Renal cortical epithelial cell (primary cell): ENCODE results near the gene DNM3. TPM values are rescaled to one million over a fixed set of nuclear protein-coding genes. Genes with fewer than 3 reads are reported as not detected.

ENCODE experiments used
- DNase-seq: peaks from one replicate; pipeline ENCODE4 v3.0.0-alpha.2; 2011; ENCODE audit warnings: low read depth
- total RNA-seq: library from RNA; depleted of rRNA; stranded (reverse); fragments of >200 nt; gene quantifications from 2 replicates; pipeline ENCODE4 v1.2.3, GENCODE V29; 2014

DNM3 gene
- total RNA-seq, 1 donor from 2014 or later = 10.7 TPM

DNA sequence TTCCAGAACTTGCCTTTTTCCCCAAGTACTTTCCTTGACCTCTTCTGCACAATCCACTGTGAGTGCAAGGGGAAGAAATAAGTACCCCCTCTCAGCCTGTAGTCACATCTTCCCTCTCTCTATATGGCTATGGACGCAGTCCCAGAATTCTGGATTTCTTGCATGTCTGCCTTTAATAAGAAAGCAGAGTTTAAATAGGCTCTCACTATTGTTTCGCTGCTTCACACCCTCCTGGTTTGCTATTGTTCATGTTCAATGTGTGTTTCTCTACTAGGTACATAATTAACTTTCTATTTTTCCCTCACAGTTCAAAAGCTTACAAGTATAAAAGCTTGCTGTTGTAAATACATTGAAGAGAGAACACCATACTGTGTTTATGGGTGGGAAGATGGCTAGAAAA, 397.7 kb downstream of the DNM3 start:
- peak; percentile 71 for DNase-seq

- no peak for DNase-seq
Measured at GRCh38 chr1:172239901-172240300, 398.6 kb downstream of the DNM3 start.

- DNase-seq = no peak
Measured at GRCh38 chr1:172241540-172241939, 400.2 kb downstream of the DNM3 start.

- DNase-seq = no peak
Measured at GRCh38 chr1:172244865-172245264, 403.6 kb downstream of the DNM3 start.

DNA sequence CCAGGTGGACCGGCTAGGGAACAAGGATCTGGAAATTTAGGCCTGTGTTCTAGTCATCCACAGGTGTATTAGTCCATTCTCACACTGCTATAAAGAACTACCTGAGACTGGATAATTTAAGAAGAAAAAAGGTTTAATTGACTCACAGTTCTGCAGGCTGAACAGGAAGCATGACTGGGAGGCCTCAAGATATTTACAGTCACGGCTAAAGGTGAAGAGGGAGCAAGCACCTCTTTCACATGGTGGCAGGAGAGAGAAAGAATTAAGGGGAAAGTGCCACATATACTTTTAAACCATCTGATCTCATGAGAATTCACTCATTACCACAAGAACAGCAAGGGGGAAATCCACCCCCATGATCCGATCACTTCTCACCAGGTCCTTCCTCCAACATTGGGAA, 404.5 kb downstream of the DNM3 start:
- DNase-seq = peak; percentile 64

DNA sequence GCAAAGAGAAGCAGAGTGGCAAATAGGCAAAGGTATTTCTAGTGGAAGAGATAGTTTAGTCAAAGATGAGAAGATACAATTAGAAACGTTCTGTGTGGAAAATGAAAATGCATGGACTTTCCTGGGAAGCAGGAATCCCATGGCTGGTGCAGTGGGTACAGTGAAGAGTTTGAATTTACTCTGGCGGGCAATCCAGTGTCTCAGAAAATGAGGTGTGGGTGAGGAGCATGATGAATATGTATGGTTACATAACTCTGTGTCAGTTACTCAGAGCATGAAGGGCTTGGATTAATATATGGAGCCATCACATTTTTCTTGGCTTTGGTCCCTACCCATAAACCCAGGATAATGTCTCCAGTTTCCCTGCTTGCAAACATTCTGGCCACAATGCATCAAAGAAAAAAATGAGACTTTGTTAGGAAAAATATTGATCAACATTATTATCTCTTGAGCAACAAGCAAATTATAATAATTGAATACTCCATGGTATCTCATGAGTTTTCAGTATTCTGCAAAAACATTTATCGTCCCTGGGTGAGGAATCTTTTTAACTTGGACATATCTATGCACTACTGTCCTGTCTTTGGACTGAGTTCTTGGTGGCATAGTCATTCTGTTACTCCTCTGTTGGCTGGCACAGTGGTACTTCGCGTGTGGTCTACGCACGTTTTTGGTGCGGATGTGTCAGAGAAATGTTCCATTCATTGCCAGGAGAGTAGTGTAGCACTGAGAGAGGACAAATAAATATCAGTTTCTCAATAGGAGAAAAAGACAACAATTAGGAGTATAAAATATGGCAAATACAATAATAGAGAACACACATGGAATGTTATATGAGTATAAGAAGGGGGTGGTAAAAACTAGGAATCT, 405.5 kb downstream of the DNM3 start:
- DNase-seq = no peak

DNA sequence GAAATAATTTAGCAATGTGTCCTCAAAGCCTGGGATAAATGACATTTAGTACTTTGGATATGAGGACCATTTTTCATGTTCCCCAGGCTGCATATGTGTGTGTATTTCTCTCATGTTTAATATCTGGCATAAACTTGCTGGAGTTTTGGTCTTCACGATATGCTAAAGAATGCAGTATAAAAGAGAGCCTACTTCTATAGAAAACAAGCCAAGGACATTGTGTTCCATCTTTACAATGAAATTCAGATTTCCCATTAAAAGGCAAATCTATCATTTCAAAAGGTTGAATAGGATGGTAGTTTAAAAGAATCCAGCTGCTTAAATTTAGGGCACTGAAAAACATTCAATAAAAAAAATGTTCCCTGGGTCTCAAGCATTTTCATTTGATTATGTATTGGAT, 410.2 kb downstream of the DNM3 start:
- DNase-seq = no peak

DNA sequence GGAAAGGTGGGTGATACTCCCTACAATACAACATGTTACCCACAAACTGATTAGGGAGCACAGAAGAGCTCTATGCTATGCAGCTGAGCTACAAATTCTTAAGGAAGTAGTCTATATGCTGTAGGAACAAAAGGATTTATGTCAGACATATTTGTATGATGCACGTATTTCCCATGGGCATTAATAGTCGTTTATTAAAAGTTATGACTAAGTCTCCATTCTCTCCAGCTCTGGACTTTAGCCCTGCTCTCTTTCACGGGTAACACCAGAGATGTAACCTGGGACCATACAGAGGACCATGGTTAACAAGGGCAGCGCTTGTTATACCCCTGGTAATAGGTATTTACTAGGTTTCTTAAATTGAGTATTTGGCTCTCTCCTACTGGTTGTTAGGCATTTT, 411.0 kb downstream of the DNM3 start:
- no peak for DNase-seq

- DNase-seq = no peak
Measured at GRCh38 chr1:172252958-172253357, 411.7 kb downstream of the DNM3 start.

DNA sequence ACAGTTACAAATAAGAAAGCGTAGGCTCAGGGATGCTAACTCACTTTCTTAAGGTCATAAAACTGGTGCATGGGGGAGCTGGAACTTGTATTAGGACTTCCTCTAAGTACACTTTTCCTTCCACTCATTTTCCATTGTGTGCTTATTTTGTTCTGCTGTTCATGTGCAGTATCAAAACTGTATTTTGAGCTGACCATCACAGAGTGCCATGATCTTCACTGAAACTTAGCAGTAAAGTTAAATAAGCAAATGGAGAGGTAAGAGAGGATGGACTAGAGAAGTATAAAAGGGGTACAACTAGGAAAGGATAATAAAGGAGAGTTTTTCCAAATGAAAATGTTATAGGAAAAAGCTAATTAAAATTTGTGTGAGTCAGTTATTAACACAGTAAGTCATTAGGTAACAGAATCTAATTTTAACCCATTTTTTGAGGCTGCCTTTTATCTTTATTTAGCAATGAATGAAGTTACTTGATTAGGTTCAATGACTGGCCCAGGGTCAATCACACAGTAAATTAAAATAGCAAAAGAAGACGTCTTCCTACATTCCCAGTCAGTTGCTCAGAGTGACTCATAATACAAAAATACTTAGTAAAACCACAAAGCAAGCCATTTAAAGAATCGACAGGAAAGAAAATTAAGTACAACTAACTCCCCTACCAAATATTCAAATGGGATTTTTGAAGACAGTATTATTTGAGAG, 413.4 kb downstream of the DNM3 start:
- peak; percentile 99 for DNase-seq

GRCh38 chr1:172255223-172255560, 413.9 kb downstream of the DNM3 start:
- DNase-seq = no peak

DNA sequence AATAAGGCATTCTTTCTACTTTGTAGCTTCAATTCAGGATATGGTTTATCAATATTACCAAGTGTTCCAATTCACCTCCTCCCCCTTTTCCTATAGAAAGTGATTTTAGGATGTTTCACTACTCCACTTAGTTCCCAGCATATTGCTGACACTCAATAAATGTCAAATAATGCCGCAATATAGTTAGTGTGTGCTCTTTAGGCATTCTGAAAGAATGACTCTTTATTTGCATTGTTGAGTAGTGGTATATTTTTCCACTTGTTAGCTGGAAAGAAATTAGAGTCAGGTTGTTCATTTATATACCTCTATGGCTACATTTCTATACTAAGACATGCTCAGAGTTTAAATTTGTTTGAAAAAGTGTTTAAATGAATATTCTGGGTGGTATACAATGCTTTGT, 424.6 kb downstream of the DNM3 start:
- DNase-seq = no peak

GRCh38 chr1:172266528-172267174, 425.4 kb downstream of the DNM3 start:
- DNase-seq = no peak

- DNase-seq = no peak
Measured at GRCh38 chr1:172268237-172268636, 426.9 kb downstream of the DNM3 start.

- no peak for DNase-seq
Measured at GRCh38 chr1:172269084-172269483, 427.8 kb downstream of the DNM3 start.

- DNase-seq = peak; percentile 63
Measured at GRCh38 chr1:172269644-172270043, 428.3 kb downstream of the DNM3 start.

GRCh38 chr1:172270605-172271004, 429.3 kb downstream of the DNM3 start:
- DNase-seq = no peak

DNA sequence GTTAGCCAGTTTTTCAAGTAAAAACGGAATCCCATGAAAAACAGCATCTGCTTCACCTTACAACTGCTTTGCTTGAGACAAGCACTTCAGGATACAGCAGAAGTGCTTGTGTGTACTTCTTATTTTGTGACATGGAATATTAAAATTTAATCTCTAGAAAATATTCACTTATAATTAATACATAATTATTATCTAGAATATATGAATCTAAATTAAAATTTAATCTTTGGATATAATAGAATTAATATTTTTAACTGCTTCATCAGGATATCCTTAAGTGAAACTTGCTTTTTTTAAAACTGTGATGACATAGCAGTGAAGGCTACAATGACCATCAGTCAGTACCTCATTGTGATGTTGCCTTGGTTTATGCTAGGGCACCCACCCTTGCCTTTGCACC, 430.8 kb downstream of the DNM3 start:
- DNase-seq = no peak

DNA sequence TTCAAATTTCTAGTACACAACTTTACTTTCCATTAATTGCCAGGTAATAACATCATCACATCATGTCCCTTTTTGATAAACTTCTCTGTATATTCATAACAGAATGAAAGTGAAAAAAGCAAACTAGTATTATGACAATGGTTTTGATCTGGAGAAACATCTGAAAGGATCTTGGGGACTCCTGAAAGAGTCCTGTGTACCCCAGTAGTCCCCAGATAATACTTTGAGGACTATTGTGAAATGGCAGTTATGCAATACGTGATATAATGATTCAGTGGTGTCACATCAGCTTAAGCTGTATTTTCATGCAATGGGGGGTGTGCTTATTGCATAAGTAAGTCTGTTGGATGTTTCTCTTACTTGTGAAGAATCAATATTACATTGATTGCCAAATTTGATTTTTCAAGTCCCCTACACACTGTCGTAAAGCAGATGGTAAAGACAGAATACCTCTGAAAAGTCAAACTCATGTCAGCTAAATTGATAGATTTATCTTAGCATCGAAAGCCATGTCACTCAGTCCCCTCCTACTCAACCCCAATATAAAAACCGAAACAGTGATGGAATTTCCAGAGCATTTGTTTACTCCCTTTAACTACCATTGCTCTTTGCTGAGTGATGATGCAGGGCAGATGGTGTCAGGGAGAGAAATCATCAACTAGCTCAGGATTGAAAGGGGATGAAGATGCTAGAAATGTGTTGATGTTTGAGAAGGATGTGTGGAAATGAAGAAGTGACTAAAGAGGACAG, 432.5 kb downstream of the DNM3 start:
- no peak for DNase-seq

GRCh38 chr1:172275478-172275877, 434.2 kb downstream of the DNM3 start:
- DNase-seq = no peak

GRCh38 chr1:172276120-172276818, 435.0 kb downstream of the DNM3 start:
- DNase-seq = peak; percentile 71

- no peak for DNase-seq
Measured at GRCh38 chr1:172277275-172277674, 436.0 kb downstream of the DNM3 start.
